Osteoblast (primary cell): ENCODE measurements around the gene NMRAL1. TPM values are rescaled to one million over a fixed set of nuclear protein-coding genes. Genes with fewer than 3 reads are reported as not detected.

Source experiments
- DNase-seq: peaks from one replicate; pipeline ENCODE4 v3.0.0; 2011; ENCODE audit warnings: low spot score, mixed read lengths; ENCODE audit not compliant: insufficient read length; ENCODE audit errors: missing footprints
- H2AFZ ChIP-seq: 2 replicates; pipeline ENCODE4 v1.6.0; 2011; ENCODE audit warnings: mild to moderate bottlenecking, low read length
- H3K27ac ChIP-seq: 2 replicates; pipeline ENCODE4 v1.5.1; 2011; ENCODE audit warnings: mild to moderate bottlenecking, low read depth, low read length, moderate library complexity
- H3K27me3 ChIP-seq: 2 replicates; pipeline ENCODE4 v1.6.0; 2012; ENCODE audit warnings: mild to moderate bottlenecking, control low read depth, inconsistent platforms, low read length, moderate library complexity; ENCODE audit not compliant: insufficient read depth
- H3K36me3 ChIP-seq: 2 replicates; pipeline ENCODE4 v1.5.1; 2011; ENCODE audit warnings: mild to moderate bottlenecking, low read length, control low read depth, moderate library complexity; ENCODE audit not compliant: insufficient read depth
- H3K4me1 ChIP-seq: 2 replicates; pipeline ENCODE4 v1.5.1; 2011; ENCODE audit warnings: mild to moderate bottlenecking, low read length, control low read depth, moderate library complexity; ENCODE audit not compliant: insufficient read depth
- H3K4me2 ChIP-seq: 2 replicates; pipeline ENCODE4 v1.6.0; 2011; ENCODE audit warnings: mild to moderate bottlenecking, low read length; ENCODE audit not compliant: insufficient read depth
- H3K4me3 ChIP-seq: fragments of 200-600 bp; sonication (generic); 3 replicates; pipeline ENCODE4 v1.5.1; 2012; ENCODE audit warnings: mild to moderate bottlenecking, low read length, inconsistent platforms; ENCODE audit not compliant: insufficient read depth
- H3K79me2 ChIP-seq: 2 replicates; pipeline ENCODE4 v1.6.0; 2012; ENCODE audit warnings: mild to moderate bottlenecking, low read length, control low read depth, inconsistent platforms; ENCODE audit not compliant: insufficient read depth
- H3K9me3 ChIP-seq: 2 replicates; pipeline ENCODE4 v1.5.1; 2011; ENCODE audit warnings: low read depth, low read length, control low read depth
- H4K20me1 ChIP-seq: 2 replicates; pipeline ENCODE4 v1.6.0; 2012; ENCODE audit warnings: mild to moderate bottlenecking, low read length, control low read depth; ENCODE audit not compliant: insufficient read depth
- total RNA-seq: library from RNA; depleted of rRNA; stranded (reverse); fragments of >200 nt; gene quantifications from 2 replicates; pipeline ENCODE4 v1.2.3, GENCODE V29; 2012
- TF ChIP-seq, protein P1 (sequence below): IDR thresholded peaks from 2 replicates; pipeline ENCODE4 v1.5.1; 2011; ENCODE audit warnings: mild to moderate bottlenecking, low read depth, low read length, moderate library complexity; ENCODE audit errors: extremely low read depth

Gene NMRAL1
- total RNA-seq, 1 donor = 90.5 TPM

DNA sequence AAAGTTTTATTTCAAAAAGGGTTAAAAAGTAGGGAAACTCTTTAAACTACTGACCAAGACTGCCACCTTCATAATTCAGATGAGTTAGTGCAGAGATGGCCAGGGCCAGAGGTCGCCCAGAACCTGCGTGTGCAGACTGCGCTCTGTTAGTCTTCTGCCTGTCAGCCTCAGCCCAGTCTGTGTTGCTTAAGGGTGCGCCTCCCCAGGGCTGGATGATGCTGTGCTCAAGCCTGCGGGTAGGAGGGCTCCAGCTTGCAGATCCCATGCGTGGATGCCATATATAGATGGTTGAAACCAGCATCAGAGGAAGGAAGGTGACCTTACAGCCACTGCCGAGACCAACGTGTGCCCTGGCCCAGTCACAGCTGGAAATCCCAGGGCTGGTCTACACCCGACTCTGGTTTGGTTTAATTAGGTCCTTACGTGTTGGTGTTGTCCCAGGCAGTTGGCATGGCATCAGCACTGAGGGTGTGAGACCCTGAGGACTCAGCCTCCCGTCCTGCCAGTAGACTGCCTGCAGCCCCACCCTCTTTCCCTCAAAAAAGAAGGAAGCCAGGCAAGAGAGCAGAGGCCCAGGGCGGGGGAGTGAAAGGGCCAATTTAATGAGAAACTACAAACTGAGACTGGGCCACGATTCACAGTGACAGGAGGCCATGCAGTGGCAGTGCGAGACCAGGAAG lies 36.5 kb upstream of the NMRAL1 start:
- Histone ChIP-seq H3K9me3 (no peaks in the 10 kb centered on the region), H3K4me2 (no peak overlapping the region), H3K27ac (no peak overlapping the region), H2AFZ (no peak overlapping the region), H3K4me1 (no peaks in the 10 kb centered on the region), H3K36me3 (peaks cover 53% of the 10 kb centered on the region), H3K27me3 (no peaks in the 10 kb centered on the region), H3K79me2 (peaks cover 5% of the 10 kb centered on the region), H4K20me1 (peaks cover 15% of the 10 kb centered on the region), H3K4me3 (no peak overlapping the region)
- DNase-seq = peak; percentile 31
- TF ChIP-seq, protein P1, sequence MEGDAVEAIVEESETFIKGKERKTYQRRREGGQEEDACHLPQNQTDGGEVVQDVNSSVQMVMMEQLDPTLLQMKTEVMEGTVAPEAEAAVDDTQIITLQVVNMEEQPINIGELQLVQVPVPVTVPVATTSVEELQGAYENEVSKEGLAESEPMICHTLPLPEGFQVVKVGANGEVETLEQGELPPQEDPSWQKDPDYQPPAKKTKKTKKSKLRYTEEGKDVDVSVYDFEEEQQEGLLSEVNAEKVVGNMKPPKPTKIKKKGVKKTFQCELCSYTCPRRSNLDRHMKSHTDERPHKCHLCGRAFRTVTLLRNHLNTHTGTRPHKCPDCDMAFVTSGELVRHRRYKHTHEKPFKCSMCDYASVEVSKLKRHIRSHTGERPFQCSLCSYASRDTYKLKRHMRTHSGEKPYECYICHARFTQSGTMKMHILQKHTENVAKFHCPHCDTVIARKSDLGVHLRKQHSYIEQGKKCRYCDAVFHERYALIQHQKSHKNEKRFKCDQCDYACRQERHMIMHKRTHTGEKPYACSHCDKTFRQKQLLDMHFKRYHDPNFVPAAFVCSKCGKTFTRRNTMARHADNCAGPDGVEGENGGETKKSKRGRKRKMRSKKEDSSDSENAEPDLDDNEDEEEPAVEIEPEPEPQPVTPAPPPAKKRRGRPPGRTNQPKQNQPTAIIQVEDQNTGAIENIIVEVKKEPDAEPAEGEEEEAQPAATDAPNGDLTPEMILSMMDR = no peak

DNA sequence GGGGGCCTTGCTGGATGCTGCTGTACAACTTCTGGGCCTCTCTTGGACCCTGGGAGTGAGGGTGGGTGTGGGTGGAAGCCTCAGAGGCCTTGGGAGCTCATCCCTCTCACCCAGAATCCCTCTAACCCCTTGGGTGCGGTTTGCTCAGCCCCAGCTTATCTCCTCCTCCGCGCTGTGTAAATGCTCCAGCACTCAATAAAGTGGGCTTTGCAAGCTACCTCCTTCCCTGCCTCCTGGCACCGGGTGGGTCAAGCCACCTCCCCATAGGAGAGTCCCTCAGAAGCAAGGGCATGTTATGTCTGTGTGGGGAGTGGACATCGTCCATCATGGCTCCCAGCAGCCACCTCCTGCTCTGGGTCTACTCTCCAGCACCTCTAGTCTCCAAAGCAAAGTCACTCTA lies 35.7 kb upstream of the NMRAL1 start:
- Histone ChIP-seq H3K9me3 (no peaks in the 10 kb centered on the region), H3K4me3 (no peak overlapping the region), H2AFZ (no peak overlapping the region), H3K36me3 (peaks cover 60% of the 10 kb centered on the region), H3K4me2 (no peak overlapping the region), H4K20me1 (peaks cover 22% of the 10 kb centered on the region), H3K27me3 (no peaks in the 10 kb centered on the region), H3K4me1 (no peaks in the 10 kb centered on the region), H3K27ac (no peak overlapping the region), H3K79me2 (peaks cover 11% of the 10 kb centered on the region)
- TF ChIP-seq, protein P1 = no peak
- DNase-seq = peak; percentile 17

DNA sequence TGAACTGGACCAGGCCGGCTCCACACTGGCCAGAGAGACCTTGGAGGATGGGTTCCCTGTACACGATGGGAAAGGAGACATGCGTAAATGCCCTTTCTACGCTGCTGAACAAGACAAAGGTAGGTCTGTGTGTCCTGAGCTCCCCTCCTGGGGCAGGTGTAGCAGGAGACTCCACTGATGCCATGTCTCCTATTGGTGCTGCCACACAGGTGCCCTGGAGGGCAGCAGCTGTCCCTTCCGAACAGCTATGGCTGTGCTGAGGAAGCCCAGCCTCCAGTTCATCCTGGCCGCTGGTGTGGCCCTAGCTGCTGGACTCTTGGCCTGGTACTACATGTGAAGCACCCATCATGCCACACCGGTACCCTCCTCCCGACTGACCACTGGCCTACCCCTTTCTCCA lies 35.0 kb upstream of the NMRAL1 start:
- Histone ChIP-seq H3K36me3 (peaks cover 60% of the 10 kb centered on the region), H2AFZ (no peak overlapping the region), H4K20me1 (peaks cover 24% of the 10 kb centered on the region), H3K27me3 (no peaks in the 10 kb centered on the region), H3K4me1 (no peaks in the 10 kb centered on the region), H3K27ac (no peak overlapping the region), H3K4me2 (no peak overlapping the region), H3K9me3 (no peaks in the 10 kb centered on the region), H3K4me3 (no peak overlapping the region), H3K79me2 (peaks cover 13% of the 10 kb centered on the region)
- DNase-seq = peak; percentile 37
- TF ChIP-seq, protein P1 = no peak

DNA sequence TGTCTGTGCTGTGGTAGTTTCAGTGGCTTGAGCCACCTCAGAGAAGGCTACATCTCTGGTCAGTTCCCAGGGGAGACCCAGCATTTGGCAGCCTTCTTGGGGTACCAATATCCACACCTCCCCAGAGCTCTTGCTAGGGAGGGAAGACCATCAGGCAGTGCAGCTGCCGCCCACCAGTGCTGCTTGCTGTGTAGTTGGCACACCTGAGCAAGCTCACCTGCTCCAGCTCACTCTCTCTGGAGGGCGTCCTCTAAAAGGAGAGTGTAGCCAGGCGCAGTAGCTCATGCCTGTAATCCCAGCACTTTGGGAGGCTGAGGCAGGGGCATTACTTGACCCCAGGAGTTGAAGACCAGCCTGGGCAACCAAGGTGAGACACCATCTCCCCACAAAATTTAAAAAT lies 34.4 kb upstream of the NMRAL1 start:
- no peak overlapping the region for H3K4me2 ChIP-seq
- TF ChIP-seq, protein P1 = no peak
- peaks cover 27% of the 10 kb centered on the region for H4K20me1 ChIP-seq
- no peak overlapping the region for H3K4me3 ChIP-seq
- no peak for DNase-seq
- H2AFZ ChIP-seq = no peak overlapping the region
- peaks cover 60% of the 10 kb centered on the region for H3K36me3 ChIP-seq
- peaks cover 17% of the 10 kb centered on the region for H3K79me2 ChIP-seq
- H3K4me1 ChIP-seq = no peaks in the 10 kb centered on the region
- no peak overlapping the region for H3K27ac ChIP-seq
- H3K9me3 ChIP-seq = no peaks in the 10 kb centered on the region
- no peaks in the 10 kb centered on the region for H3K27me3 ChIP-seq
